NCI-H510A treated with DMSO at 0.1 percent for 48 hours (cell line): ENCODE measurements around the gene BABAM1.

Experiments
- DNase-seq: peaks from one replicate; lab custom pipeline; 2025; lab: John Stamatoyannopoulos, UW

Gene BABAM1

GRCh38 chr19:17324357-17325114 is 57.3 kb downstream of the BABAM1 start:
- DNase-seq: no peak

GRCh38 chr19:17325133-17325532 is 57.9 kb downstream of the BABAM1 start:
- DNase-seq: no peak

GRCh38 chr19:17325881-17326594 is 58.8 kb downstream of the BABAM1 start:
- DNase-seq: no peak

GRCh38 chr19:17326595-17326966 is 59.3 kb downstream of the BABAM1 start:
- DNase-seq: no peak

GRCh38 chr19:17327068-17327653 is 59.9 kb downstream of the BABAM1 start:
- no peak for DNase-seq

GRCh38 chr19:17327654-17328516 is 60.6 kb downstream of the BABAM1 start:
- DNase-seq: no peak
